T-helper 17 cell (primary cell): ENCODE measurements around the gene ILF3. TPM values are rescaled to one million over a fixed set of nuclear protein-coding genes. Genes with fewer than 3 reads are reported as not detected.
A peak's percentile ranks its signal among the peaks of the same experiment; 100 is the strongest.

Experiments
- ATAC-seq: fragments of 150-1000 bp; cut with Tn5 transposase; 2 replicates; pipeline ENCODE4 v1.10.0; 2021; ENCODE audit warnings: mild to moderate bottlenecking, moderate library complexity
- DNase-seq, 3 donors: peaks; one replicate each; pipeline versions ENCODE4 v3.0.0 to v3.0.0-alpha.2; 2020 to 2021
- H3K9me3 ChIP-seq: one replicate; pipeline ENCODE4 v1.7.0; 2013; ENCODE audit warnings: low read length, mild to moderate bottlenecking; ENCODE audit not compliant: control insufficient read depth, poor library complexity, severe bottlenecking
- H3K27ac Mint-ChIP-seq: one replicate; pipeline ENCODE4 v1.8.0; 2022; ENCODE audit warnings: mild to moderate bottlenecking, moderate library complexity, mixed read lengths
- H3K27me3 Mint-ChIP-seq: one replicate; pipeline ENCODE4 v1.8.0; 2022; ENCODE audit warnings: mixed read lengths
- H3K36me3 Mint-ChIP-seq: one replicate; pipeline ENCODE4 v1.8.0; 2022; ENCODE audit warnings: low read depth, mixed read lengths
- H3K4me1 Mint-ChIP-seq: one replicate; pipeline ENCODE4 v1.8.0; 2022; ENCODE audit warnings: mild to moderate bottlenecking, mixed read lengths
- H3K4me3 Mint-ChIP-seq: one replicate; pipeline ENCODE4 v1.8.0; 2022; ENCODE audit warnings: mild to moderate bottlenecking, moderate library complexity, mixed read lengths
- total RNA-seq, 4 donors: library from RNA in 2 of 4; stranded (reverse) in 2 of 4; gene quantifications; one replicate each; pipeline ENCODE4 v1.2.3 and lab custom pipeline; 2022 to 2026

Gene ILF3
- total RNA-seq, 2 donors from 2014 or later = 428 to 456 TPM

GRCh38 chr19:10686661-10687517 is 32.7 kb downstream of the ILF3 start:
- H3K27ac Mint-ChIP-seq = no peak overlapping the region
- no peak for DNase-seq
- no peak overlapping the region for H3K4me3 Mint-ChIP-seq
- H3K9me3 ChIP-seq = no peaks in the 10 kb centered on the region
- ATAC-seq = no peak
- peaks cover 3% of the 10 kb centered on the region for H3K36me3 Mint-ChIP-seq
- no peaks in the 10 kb centered on the region for H3K27me3 Mint-ChIP-seq
- H3K4me1 Mint-ChIP-seq = peaks cover 6% of the 10 kb centered on the region

GRCh38 chr19:10687518-10688288 is 33.6 kb downstream of the ILF3 start:
- Mint-ChIP-seq H3K4me1 (peaks cover 10% of the 10 kb centered on the region), H3K4me3 (peak overlapping the region; percentile 61), H3K27ac (peak overlapping the region; percentile 51), H3K36me3 (peaks cover 3% of the 10 kb centered on the region), H3K27me3 (no peaks in the 10 kb centered on the region)
- ATAC-seq = no peak
- DNase-seq = no peak
- H3K9me3 ChIP-seq = no peaks in the 10 kb centered on the region

GRCh38 chr19:10688545-10689280 is 34.6 kb downstream of the ILF3 start:
- Mint-ChIP-seq H3K4me1 (peaks cover 11% of the 10 kb centered on the region), H3K27ac (peak overlapping the region; percentile 78), H3K36me3 (peaks cover 3% of the 10 kb centered on the region), H3K4me3 (no peak overlapping the region), H3K27me3 (no peaks in the 10 kb centered on the region)
- DNase-seq (no peak), ATAC-seq (no peak)
- H3K9me3 ChIP-seq = no peaks in the 10 kb centered on the region

- H3K9me3 ChIP-seq = no peaks in the 10 kb centered on the region
- Mint-ChIP-seq H3K4me3 (no peak overlapping the region), H3K27me3 (peaks cover under 1% of the 10 kb centered on the region), H3K36me3 (peaks cover 3% of the 10 kb centered on the region), H3K27ac (peak overlapping the region; percentile 78), H3K4me1 (peaks cover 16% of the 10 kb centered on the region)
- peak; percentile 11 for ATAC-seq
- no peak for DNase-seq
Observed at GRCh38 chr19:10690341-10690781, 36.2 kb downstream of the ILF3 start.

- Mint-ChIP-seq H3K27ac (peak overlapping the region; percentile 78), H3K36me3 (peaks cover 3% of the 10 kb centered on the region), H3K27me3 (peaks cover 8% of the 10 kb centered on the region), H3K4me3 (peak overlapping the region; percentile 73), H3K4me1 (peaks cover 24% of the 10 kb centered on the region)
- DNase-seq (no peak), ATAC-seq (no peak)
- H3K9me3 ChIP-seq = no peaks in the 10 kb centered on the region
Observed at GRCh38 chr19:10691178-10691881, 37.2 kb downstream of the ILF3 start.

GRCh38 chr19:10691883-10692282 is 37.7 kb downstream of the ILF3 start:
- ATAC-seq (no peak), DNase-seq (no peak)
- Mint-ChIP-seq H3K27ac (no peak overlapping the region), H3K27me3 (peaks cover 8% of the 10 kb centered on the region), H3K36me3 (peaks cover 3% of the 10 kb centered on the region), H3K4me1 (peaks cover 26% of the 10 kb centered on the region), H3K4me3 (peak overlapping the region; percentile 73)
- no peaks in the 10 kb centered on the region for H3K9me3 ChIP-seq

- Mint-ChIP-seq H3K27ac (peak overlapping the region; percentile 92), H3K4me3 (peak overlapping the region; percentile 66), H3K27me3 (peaks cover 8% of the 10 kb centered on the region), H3K4me1 (peaks cover 26% of the 10 kb centered on the region), H3K36me3 (peaks cover 3% of the 10 kb centered on the region)
- H3K9me3 ChIP-seq = no peaks in the 10 kb centered on the region
- ATAC-seq = no peak
- no peak for DNase-seq
Observed at GRCh38 chr19:10692673-10693264, 38.6 kb downstream of the ILF3 start.

- ATAC-seq (no peak), DNase-seq (no peak)
- H3K36me3 Mint-ChIP-seq = peaks cover 3% of the 10 kb centered on the region
- peak overlapping the region; percentile 92 for H3K27ac Mint-ChIP-seq
- H3K4me3 Mint-ChIP-seq = peak overlapping the region; percentile 89
- H3K9me3 ChIP-seq = no peaks in the 10 kb centered on the region
- peaks cover 22% of the 10 kb centered on the region for H3K4me1 Mint-ChIP-seq
- peaks cover 8% of the 10 kb centered on the region for H3K27me3 Mint-ChIP-seq
Observed at GRCh38 chr19:10694706-10695307, 40.7 kb downstream of the ILF3 start.

- ATAC-seq (peak; percentile 93), DNase-seq (peak; percentile 76 to 80 (median 77))
- H3K27ac Mint-ChIP-seq = peak overlapping the region; percentile 92
- H3K9me3 ChIP-seq = no peaks in the 10 kb centered on the region
- H3K4me1 Mint-ChIP-seq = peaks cover 22% of the 10 kb centered on the region
- H3K27me3 Mint-ChIP-seq = peaks cover 8% of the 10 kb centered on the region
- peak overlapping the region; percentile 89 for H3K4me3 Mint-ChIP-seq
- no peaks in the 10 kb centered on the region for H3K36me3 Mint-ChIP-seq
Observed at GRCh38 chr19:10695401-10696398, 41.6 kb downstream of the ILF3 start.

- peak; percentile 38 to 64 (median 39) for DNase-seq
- ATAC-seq = no peak
- H3K9me3 ChIP-seq = no peaks in the 10 kb centered on the region
- Mint-ChIP-seq H3K27ac (no peak overlapping the region), H3K36me3 (no peaks in the 10 kb centered on the region), H3K4me1 (peaks cover 23% of the 10 kb centered on the region), H3K4me3 (no peak overlapping the region), H3K27me3 (peaks cover 8% of the 10 kb centered on the region)
Observed at GRCh38 chr19:10699650-10700335, 45.6 kb downstream of the ILF3 start.
